Activated CD8-positive, alpha-beta memory T cell treated with anti-CD3 and anti-CD28 coated beads, Interleukin-2, amount 50 U/mL, for 1 hour (primary cell): ENCODE results near the gene FUS.

Experiments used
- DNase-seq: peaks from one replicate; pipeline ENCODE4 v3.0.0-alpha.2; 2020; ENCODE audit errors: extremely low read depth

The FUS gene

GRCh38 chr16:31202414-31203375 is 22.8 kb downstream of the FUS start, which contains the start of gene PYCARD:
Gene PYCARD, minus strand, starts transcription at chr16:31202760. Its CDS starts 70 bp downstream, at chr16:31202690.
- DNase-seq = no peak

GRCh38 chr16:31204871-31205666 is 25.1 kb downstream of the FUS start:
- DNase-seq = no peak

GRCh38 chr16:31206776-31207175 is 26.8 kb downstream of the FUS start:
- DNase-seq = no peak

GRCh38 chr16:31213342-31213741 is 33.4 kb downstream of the FUS start:
- DNase-seq = no peak

- DNase-seq = no peak
Measured at GRCh38 chr16:31213877-31214707, 34.2 kb downstream of the FUS start, which contains the start of gene TRIM72. Gene TRIM72, plus strand, starts transcription at chr16:31214119. Its CDS starts 620 bp downstream, at chr16:31214739.

- no peak for DNase-seq
Measured at GRCh38 chr16:31214708-31215286, 34.9 kb downstream of the FUS start.

- no peak for DNase-seq
Measured at GRCh38 chr16:31215287-31216162, 35.6 kb downstream of the FUS start.

- no peak for DNase-seq
Measured at GRCh38 chr16:31216422-31217135, 36.6 kb downstream of the FUS start, which contains the start of gene PYDC1. Gene PYDC1, minus strand, starts transcription at chr16:31217135. Its CDS starts 107 bp downstream, at chr16:31217028.

- no peak for DNase-seq
Measured at GRCh38 chr16:31217136-31217530, 37.2 kb downstream of the FUS start.

GRCh38 chr16:31219154-31219741 is 39.3 kb downstream of the FUS start:
- DNase-seq = no peak

GRCh38 chr16:31221357-31222160 is 41.6 kb downstream of the FUS start:
- no peak for DNase-seq

- no peak for DNase-seq
Measured at GRCh38 chr16:31223044-31223443, 43.1 kb downstream of the FUS start.

- no peak for DNase-seq
Measured at GRCh38 chr16:31224092-31224955, 44.4 kb downstream of the FUS start.

- DNase-seq = no peak
Measured at GRCh38 chr16:31225193-31225592, 45.3 kb downstream of the FUS start.

GRCh38 chr16:31228206-31228605 is 48.3 kb downstream of the FUS start:
- DNase-seq = no peak

- no peak for DNase-seq
Measured at GRCh38 chr16:31229501-31229900, 49.6 kb downstream of the FUS start.

GRCh38 chr16:31238041-31238440 is 58.1 kb downstream of the FUS start:
- no peak for DNase-seq
